Body of pancreas (tissue), 4 donors: Measurements from ENCODE around the gene CCNY. TPM values are rescaled to one million over a fixed set of nuclear protein-coding genes. Genes with fewer than 3 reads are reported as not detected.

Experiments used
- ATAC-seq: fragments of 150-250 bp; one replicate; pipeline ENCODE4 v1.9.1; 2016
- DNase-seq, 4 donors: peaks; one replicate each; pipeline ENCODE4 v3.0.0-alpha.2; 2019
- H3K27ac ChIP-seq, 4 donors: fragments of 200-600 bp; sonication (generic); 1 replicate in 3 of 4; 2 replicates in 1 of 4; pipeline versions ENCODE4 v1.5.1 to v1.6.1; 2016 to 2019; ENCODE audit warnings: mild to moderate bottlenecking in 1 of 4, mixed read lengths in 1 of 4, moderate library complexity in 1 of 4
- H3K27me3 ChIP-seq, 2 donors: fragments of 200-600 bp; sonication (generic); one replicate each; pipeline ENCODE4 v1.6.0; 2016; ENCODE audit warnings: mild to moderate bottlenecking in 1 of 2
- H3K36me3 ChIP-seq, 2 donors: fragments of 200-600 bp; sonication (generic); replicated peaks in 1 of 2; 2 replicates each; pipeline ENCODE4 v1.5.1; 2016; ENCODE audit warnings: low read depth in 2 of 2; ENCODE audit not compliant: insufficient read depth in 1 of 2
- H3K4me1 ChIP-seq: fragments of 200-600 bp; sonication (generic); one replicate; pipeline ENCODE4 v1.6.0; 2016
- H3K4me3 ChIP-seq, 2 donors: fragments of 200-600 bp; sonication (generic); 1 replicate in 1 of 2; 2 replicates in 1 of 2; pipeline ENCODE4 v1.5.1; 2016 to 2019
- H3K9me3 ChIP-seq, 3 donors: fragments of 200-600 bp; sonication (generic); 1 replicate in 2 of 3; 2 replicates in 1 of 3; pipeline ENCODE4 v1.5.1; 2016
- POLR2A ChIP-seq, 3 donors: fragments of 450-650 bp; IDR thresholded peaks; one replicate each; pipeline ENCODE4 v1.6.1; 2016; ENCODE audit warnings: antibody characterized with exemption in 3 of 3, mild to moderate bottlenecking in 2 of 3
- WGBS, 2 donors: methylation state at CpG; one replicate each; pipeline ENCODE4 v1.1.5; 2017; 5-methylcytosine and 5-hydroxymethylcytosine counted together
- intact Hi-C: fragments of 100-400 bp; cut with DNase I; formaldehyde crosslinking; loops from one replicate; pipeline ENCODE4 v1.15.1; 2023
- total RNA-seq, 2 donors: library from RNA; depleted of rRNA; stranded (reverse); fragments of >200 nt; gene quantifications; one replicate each; pipeline ENCODE4 v1.1.0, GENCODE V29; 2016
- TF ChIP-seq, protein P1 (sequence below), 7 experiments: fragments of 450-650 bp in 4 of 7; fragments of 200-600 bp in 3 of 7; sonication (generic) in 3 of 7; IDR thresholded peaks; one replicate each; pipeline ENCODE4 v1.5.1; 2016 to 2019; ENCODE audit warnings: antibody characterized with exemption in 7 of 7

Gene CCNY
- total RNA-seq, 2 donors from 2014 or later, result 9.6 to 18.9 TPM

- Histone ChIP-seq H3K36me3 (no peaks in the 10 kb centered on the region), H3K9me3 (no peaks in the 10 kb centered on the region), H3K27me3 (no peaks in the 10 kb centered on the region), H3K4me1 (peaks cover 40% of the 10 kb centered on the region), H3K4me3 (no peak overlapping the region), H3K27ac (no peak overlapping the region)
- 62 to 72% methylated on average over 3 of the region's 3 CpGs for WGBS, 2 donors
- intact Hi-C loops, result no loop called here
- ATAC-seq (no peak), DNase-seq (no peak)
- TF ChIP-seq POLR2A (IDR thresholded peaks at IDR 0.05), result no peak
- TF ChIP-seq, protein P1, sequence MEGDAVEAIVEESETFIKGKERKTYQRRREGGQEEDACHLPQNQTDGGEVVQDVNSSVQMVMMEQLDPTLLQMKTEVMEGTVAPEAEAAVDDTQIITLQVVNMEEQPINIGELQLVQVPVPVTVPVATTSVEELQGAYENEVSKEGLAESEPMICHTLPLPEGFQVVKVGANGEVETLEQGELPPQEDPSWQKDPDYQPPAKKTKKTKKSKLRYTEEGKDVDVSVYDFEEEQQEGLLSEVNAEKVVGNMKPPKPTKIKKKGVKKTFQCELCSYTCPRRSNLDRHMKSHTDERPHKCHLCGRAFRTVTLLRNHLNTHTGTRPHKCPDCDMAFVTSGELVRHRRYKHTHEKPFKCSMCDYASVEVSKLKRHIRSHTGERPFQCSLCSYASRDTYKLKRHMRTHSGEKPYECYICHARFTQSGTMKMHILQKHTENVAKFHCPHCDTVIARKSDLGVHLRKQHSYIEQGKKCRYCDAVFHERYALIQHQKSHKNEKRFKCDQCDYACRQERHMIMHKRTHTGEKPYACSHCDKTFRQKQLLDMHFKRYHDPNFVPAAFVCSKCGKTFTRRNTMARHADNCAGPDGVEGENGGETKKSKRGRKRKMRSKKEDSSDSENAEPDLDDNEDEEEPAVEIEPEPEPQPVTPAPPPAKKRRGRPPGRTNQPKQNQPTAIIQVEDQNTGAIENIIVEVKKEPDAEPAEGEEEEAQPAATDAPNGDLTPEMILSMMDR (IDR thresholded peaks at IDR 0.05), result no peak
Measured at GRCh38 chr10:35456153-35456720, 119.9 kb downstream of the CCNY start.

DNA sequence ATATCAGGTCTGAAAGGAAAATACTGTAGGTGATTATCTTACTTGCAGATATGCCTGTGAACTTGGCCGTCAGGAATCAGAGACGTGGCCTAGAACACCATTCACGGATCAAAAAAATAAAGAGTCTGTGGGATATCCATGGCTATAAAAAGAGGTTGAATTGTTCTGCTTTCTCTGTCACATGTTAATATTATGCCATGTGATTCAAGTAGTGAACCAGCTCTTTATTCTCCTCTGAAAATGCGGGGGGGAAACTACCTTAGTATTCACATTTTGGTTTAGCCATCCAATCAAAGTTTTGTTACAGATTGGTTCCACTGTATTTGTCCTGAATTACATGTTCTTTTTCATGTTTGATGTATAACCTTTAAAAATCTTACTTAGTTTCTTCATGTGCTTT lies 120.5 kb downstream of the CCNY start:
- WGBS, 2 donors, result 51 to 64% methylated on average over 4 of the region's 4 CpGs
- DNase-seq (no peak), ATAC-seq (no peak)
- no peaks in the 10 kb centered on the region for H3K36me3 ChIP-seq
- no peak overlapping the region for H3K4me3 ChIP-seq
- peaks cover 35% of the 10 kb centered on the region for H3K4me1 ChIP-seq
- TF ChIP-seq, protein P1 (IDR thresholded peaks at IDR 0.05), result no peak
- no peak for TF ChIP-seq POLR2A (IDR thresholded peaks at IDR 0.05)
- no peak overlapping the region for H3K27ac ChIP-seq
- H3K9me3 ChIP-seq, result no peaks in the 10 kb centered on the region
- intact Hi-C loops, result no loop called here
- H3K27me3 ChIP-seq, result no peaks in the 10 kb centered on the region

DNA sequence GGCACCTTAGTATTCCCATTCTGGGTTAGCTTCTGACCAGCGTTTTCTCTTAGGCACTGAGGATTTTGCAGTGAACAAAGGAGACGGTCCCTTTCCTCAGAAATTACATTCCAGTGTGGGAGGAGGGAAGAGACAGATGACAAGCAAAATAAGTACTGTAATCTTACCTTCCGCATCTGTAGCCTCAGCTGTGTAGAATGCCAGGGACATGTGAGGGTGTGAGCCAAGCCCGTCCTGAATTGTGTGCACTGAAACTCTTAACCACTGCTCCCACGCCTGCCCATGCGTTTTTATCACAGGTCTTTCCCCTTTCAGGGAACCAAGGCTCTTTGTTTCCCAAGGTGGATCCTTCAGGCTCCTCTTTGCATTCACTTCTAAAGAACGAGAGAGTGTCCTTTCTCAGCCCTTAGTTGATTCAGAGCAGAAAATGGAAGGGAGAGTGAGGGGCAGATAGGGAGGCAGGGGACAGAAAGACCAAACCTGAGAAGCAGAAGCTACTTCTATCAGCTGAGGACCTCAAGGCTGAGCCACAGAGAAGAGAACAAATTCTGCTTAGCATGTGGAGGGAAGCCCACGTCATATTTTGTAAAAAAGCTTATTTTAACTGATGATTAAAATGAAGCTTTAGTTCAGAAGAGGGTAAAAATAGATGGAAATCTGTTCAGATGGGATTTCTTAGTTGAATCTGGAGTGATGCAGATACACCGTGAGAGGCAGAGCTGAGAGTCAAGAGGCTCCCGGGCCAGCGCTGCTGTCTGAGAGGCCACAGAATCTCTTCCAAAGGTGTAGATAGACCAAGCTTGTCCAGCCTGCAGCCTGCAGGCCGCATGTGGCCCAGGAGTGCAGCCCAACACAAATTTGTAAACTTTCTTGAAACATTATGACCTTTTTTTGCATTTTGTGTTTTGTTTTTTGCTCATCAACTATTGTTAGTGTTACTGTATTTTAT lies 122.5 kb downstream of the CCNY start:
- H3K4me3 ChIP-seq, result no peak overlapping the region
- H3K4me1 ChIP-seq, result peaks cover 40% of the 10 kb centered on the region
- H3K36me3 ChIP-seq, result no peaks in the 10 kb centered on the region
- intact Hi-C loops, result no loop called here
- H3K9me3 ChIP-seq, result no peaks in the 10 kb centered on the region
- ATAC-seq, result no peak
- H3K27ac ChIP-seq, result no peak overlapping the region
- DNase-seq, result no peak
- 87 to 92% methylated on average over 12 of the region's 12 CpGs for WGBS, 2 donors
- no peak for TF ChIP-seq POLR2A (IDR thresholded peaks at IDR 0.05)
- TF ChIP-seq, protein P1 (IDR thresholded peaks at IDR 0.05), result no peak
- no peaks in the 10 kb centered on the region for H3K27me3 ChIP-seq

DNA sequence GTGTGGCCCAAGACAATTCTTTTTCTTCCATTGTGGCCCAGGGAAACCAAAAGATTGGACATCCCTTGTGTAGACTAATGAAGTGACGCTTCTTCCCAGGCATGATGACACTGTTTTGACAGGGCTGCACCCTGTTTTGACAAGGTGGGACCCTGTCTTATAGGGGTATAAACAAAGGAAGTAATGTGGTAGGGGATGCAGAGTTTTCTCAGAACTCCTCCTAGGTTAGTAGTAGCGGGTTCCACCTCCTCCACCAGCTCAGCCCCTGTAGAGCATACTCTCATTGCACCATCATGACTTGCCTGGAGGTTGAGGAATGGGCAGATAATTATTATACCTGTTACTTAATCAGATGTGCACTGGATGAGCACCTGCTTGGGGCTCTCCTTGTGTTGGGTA lies 123.1 kb downstream of the CCNY start:
- DNase-seq, result no peak
- no peak for ATAC-seq
- Histone ChIP-seq H3K4me3 (no peak overlapping the region), H3K27ac (no peak overlapping the region), H3K36me3 (no peaks in the 10 kb centered on the region), H3K9me3 (no peaks in the 10 kb centered on the region), H3K4me1 (peaks cover 40% of the 10 kb centered on the region), H3K27me3 (no peaks in the 10 kb centered on the region)
- 93 to 100% methylated on average over 2 of the region's 2 CpGs for WGBS, 2 donors
- intact Hi-C loops, result no loop called here
- TF ChIP-seq, protein P1 (IDR thresholded peaks at IDR 0.05), result no peak
- no peak for TF ChIP-seq POLR2A (IDR thresholded peaks at IDR 0.05)
